Suprapubic skin (tissue), 3 donors: ENCODE results near the gene BIRC3.

Experiments
- POLR2AphosphoS5 ChIP-seq, 3 donors: sonication (generic); formaldehyde crosslinking; IDR thresholded peaks; one replicate each; pipeline ENCODE4 v1.6.1; 2017; ENCODE audit warnings: antibody characterized with exemption in 3 of 3
- TF ChIP-seq, protein P1 (sequence below), 2 donors: fragments of 200-600 bp in 1 of 2; fragments of 450-650 bp in 1 of 2; sonication (generic) in 1 of 2; IDR thresholded peaks; one replicate each; pipeline ENCODE4 v1.5.1; 2016 to 2019; ENCODE audit warnings: antibody characterized with exemption in 2 of 2, mild to moderate bottlenecking in 1 of 2, moderate library complexity in 1 of 2

GRCh38 chr11:102284008-102284407 lies 33.3 kb upstream of the BIRC3 start:
- TF ChIP-seq, protein P1, sequence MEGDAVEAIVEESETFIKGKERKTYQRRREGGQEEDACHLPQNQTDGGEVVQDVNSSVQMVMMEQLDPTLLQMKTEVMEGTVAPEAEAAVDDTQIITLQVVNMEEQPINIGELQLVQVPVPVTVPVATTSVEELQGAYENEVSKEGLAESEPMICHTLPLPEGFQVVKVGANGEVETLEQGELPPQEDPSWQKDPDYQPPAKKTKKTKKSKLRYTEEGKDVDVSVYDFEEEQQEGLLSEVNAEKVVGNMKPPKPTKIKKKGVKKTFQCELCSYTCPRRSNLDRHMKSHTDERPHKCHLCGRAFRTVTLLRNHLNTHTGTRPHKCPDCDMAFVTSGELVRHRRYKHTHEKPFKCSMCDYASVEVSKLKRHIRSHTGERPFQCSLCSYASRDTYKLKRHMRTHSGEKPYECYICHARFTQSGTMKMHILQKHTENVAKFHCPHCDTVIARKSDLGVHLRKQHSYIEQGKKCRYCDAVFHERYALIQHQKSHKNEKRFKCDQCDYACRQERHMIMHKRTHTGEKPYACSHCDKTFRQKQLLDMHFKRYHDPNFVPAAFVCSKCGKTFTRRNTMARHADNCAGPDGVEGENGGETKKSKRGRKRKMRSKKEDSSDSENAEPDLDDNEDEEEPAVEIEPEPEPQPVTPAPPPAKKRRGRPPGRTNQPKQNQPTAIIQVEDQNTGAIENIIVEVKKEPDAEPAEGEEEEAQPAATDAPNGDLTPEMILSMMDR (IDR thresholded peaks at IDR 0.05): no peak
- no peak for TF ChIP-seq POLR2AphosphoS5 (IDR thresholded peaks at IDR 0.05)
